ENCODE measurements around the gene FBXW12. TPM values are rescaled to one million over a fixed set of nuclear protein-coding genes. Genes with fewer than 3 reads are reported as not detected.
"Not testable (repeated sequence)": the region's sequence is repeated elsewhere in the genome, so short reads cannot be mapped to it uniquely, and the experiment has no call there.

Gene FBXW12, protein sequence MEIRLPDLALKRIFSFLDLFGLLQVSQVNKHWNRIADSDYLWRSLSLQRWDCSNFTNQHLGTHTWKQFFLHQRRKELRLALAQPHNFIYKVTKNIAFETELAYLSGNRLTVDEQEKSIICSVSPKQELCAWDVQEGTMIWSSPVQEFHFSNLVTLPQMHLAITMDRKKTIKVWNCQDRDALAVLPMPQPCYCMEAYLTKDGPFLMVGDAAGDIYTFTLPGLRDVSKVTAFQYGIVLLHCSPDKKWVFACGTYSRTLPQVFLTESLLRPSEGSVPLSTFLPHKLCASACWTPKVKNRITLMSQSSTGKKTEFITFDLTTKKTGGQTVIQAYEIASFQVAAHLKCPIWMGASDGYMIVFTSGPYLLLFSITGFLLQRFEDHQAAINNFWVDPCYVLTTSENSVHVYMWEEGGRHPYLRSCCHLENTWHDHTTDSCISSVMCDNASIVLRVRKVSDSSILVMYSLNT
- total RNA-seq (ENCODE audit: low replicate concordance) = 0.82 and 1.4 TPM in 2 replicates

DNA sequence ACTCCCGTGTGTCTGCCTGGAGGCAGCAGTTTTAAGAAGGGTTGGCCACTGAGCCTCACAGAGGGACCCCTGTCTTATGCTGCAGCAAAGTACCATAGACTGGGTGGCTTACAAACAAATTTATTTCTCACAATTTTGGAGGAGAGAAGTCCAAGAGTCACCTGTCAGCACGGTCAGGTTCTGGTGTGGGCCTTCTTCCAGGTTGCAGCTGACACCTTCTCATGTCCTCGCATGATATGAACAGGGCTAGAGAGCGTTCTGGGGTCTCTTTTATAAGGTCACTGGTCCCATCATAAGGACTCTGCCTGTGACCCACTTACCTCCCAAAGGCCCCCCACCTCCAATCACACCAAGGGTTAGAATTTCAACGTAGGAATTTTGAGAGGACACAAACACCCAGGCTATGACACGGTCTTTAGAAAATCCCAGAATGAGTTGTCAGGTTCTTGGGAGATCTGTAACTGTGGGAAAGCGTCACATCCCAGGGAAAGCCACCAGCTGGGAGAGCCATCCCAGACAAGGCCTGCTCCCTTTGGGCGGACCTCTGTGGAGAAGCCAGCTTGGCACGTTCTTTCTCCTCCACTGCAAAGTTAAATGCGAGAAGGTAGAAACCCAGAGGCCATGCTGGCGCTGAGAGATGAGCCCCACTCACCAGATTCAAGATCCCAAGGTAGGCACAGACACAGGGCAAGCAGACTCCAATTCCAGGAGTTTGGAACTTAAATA lies at the start of gene FBXW12:
TSS of gene FBXW12 (plus strand) at position 569 of the 726 bp plus-strand sequence. CDS start 549 bp downstream, outside the sequence.
- Histone ChIP-seq H3K4me2 (peak within 1 kb of the TSS; percentile 56), H3K9me3 (ENCODE audit: low read depth) (no peaks in the 10 kb centered on the region), H3K27ac (peak within 1 kb of the TSS; percentile 13), H3K36me3 (no peaks in the 10 kb centered on the region), H3F3A (ENCODE audit: low read depth) (peaks cover 17% of the 10 kb centered on the region), H3K79me2 (ENCODE audit: low read depth) (no peaks in the 10 kb centered on the region), H3K9ac (no peak within 1 kb of the TSS), H3K4me1 (peaks cover 27% of the 10 kb centered on the region), H4K20me1 (ENCODE audit: low read depth) (no peaks in the 10 kb centered on the region), H2AFZ (replicated peaks) (peak within 1 kb of the TSS; percentile 17), H3K27me3 (no peaks in the 10 kb centered on the region), H3K4me3 (no peak within 1 kb of the TSS)
- H3K27me3 Mint-ChIP-seq (ENCODE audit: insufficient read depth, low read depth) = no peaks in the 10 kb centered on the region
- DNase-seq (ENCODE audit: low spot score) = no peak
- H3K4me3 Mint-ChIP-seq = no peak within 1 kb of the TSS
- no peak within 1 kb of the TSS for H3K27ac Mint-ChIP-seq
- TF ChIP-seq EZH2 (IDR thresholded peaks at IDR 0.05) (no peak), EZH2phosphoT487 (IDR thresholded peaks at IDR 0.05) (no peak)
- TF ChIP-seq, protein P1, sequence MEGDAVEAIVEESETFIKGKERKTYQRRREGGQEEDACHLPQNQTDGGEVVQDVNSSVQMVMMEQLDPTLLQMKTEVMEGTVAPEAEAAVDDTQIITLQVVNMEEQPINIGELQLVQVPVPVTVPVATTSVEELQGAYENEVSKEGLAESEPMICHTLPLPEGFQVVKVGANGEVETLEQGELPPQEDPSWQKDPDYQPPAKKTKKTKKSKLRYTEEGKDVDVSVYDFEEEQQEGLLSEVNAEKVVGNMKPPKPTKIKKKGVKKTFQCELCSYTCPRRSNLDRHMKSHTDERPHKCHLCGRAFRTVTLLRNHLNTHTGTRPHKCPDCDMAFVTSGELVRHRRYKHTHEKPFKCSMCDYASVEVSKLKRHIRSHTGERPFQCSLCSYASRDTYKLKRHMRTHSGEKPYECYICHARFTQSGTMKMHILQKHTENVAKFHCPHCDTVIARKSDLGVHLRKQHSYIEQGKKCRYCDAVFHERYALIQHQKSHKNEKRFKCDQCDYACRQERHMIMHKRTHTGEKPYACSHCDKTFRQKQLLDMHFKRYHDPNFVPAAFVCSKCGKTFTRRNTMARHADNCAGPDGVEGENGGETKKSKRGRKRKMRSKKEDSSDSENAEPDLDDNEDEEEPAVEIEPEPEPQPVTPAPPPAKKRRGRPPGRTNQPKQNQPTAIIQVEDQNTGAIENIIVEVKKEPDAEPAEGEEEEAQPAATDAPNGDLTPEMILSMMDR (IDR thresholded peaks at IDR 0.05) = no peak
- H3K9me3 Mint-ChIP-seq = no peaks in the 10 kb centered on the region
- peaks cover 9% of the 10 kb centered on the region for H3K4me1 Mint-ChIP-seq
- no peaks in the 10 kb centered on the region for H3K36me3 Mint-ChIP-seq

DNA sequence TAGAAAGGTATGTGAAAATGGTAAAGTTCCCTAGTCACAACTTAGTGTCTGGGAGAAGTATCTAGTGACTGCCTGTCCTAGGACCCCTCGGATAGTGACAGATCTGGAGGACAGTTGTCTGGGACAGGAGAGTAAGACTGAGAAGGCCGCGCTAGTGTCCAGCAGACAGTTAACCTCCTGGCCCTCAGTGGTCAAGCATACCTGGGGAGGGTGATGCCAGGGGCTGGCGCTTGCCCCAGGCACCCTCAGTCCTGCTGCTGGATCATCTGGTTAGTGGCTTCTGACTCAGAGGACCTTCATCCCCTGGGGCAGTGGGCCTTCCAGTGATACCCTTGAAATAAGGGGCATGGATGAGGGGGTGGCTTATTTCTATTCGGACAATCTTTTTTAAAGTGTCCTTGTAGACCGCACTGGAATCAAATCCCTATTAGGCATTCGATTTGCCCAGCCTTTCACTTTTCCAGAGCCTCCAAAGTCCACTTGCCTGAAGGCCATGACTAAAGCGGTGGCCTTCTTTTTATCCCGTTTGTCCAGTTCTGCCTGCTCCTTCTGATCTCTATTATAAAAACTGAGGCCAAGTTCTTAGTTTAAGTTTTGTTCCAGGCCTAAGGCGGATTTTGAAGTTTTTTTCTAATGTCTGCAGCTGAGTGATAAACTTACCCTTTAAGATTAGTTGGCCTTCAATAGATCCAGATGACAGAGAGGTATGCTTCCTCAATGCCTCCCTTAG lies 40.1 kb upstream of the FBXW12 start:
- H3K36me3 Mint-ChIP-seq; H3K4me2 ChIP-seq; H4K20me1 ChIP-seq (ENCODE audit: low read depth); H3K4me3 ChIP-seq; H3K36me3 ChIP-seq; H3K27ac ChIP-seq; H3K9me3 Mint-ChIP-seq; H3K27me3 Mint-ChIP-seq (ENCODE audit: insufficient read depth, low read depth); H3K27ac Mint-ChIP-seq; H3K27me3 ChIP-seq; H3K4me3 Mint-ChIP-seq; H3K4me1 ChIP-seq; H3K9me3 ChIP-seq (ENCODE audit: low read depth); H3K9ac ChIP-seq; H2AFZ ChIP-seq (replicated peaks); DNase-seq (ENCODE audit: low spot score); H3K79me2 ChIP-seq (ENCODE audit: low read depth); H3F3A ChIP-seq (ENCODE audit: low read depth): not testable (repeated sequence)
- H3K4me1 Mint-ChIP-seq = peaks cover 16% of the 10 kb centered on the region

DNA sequence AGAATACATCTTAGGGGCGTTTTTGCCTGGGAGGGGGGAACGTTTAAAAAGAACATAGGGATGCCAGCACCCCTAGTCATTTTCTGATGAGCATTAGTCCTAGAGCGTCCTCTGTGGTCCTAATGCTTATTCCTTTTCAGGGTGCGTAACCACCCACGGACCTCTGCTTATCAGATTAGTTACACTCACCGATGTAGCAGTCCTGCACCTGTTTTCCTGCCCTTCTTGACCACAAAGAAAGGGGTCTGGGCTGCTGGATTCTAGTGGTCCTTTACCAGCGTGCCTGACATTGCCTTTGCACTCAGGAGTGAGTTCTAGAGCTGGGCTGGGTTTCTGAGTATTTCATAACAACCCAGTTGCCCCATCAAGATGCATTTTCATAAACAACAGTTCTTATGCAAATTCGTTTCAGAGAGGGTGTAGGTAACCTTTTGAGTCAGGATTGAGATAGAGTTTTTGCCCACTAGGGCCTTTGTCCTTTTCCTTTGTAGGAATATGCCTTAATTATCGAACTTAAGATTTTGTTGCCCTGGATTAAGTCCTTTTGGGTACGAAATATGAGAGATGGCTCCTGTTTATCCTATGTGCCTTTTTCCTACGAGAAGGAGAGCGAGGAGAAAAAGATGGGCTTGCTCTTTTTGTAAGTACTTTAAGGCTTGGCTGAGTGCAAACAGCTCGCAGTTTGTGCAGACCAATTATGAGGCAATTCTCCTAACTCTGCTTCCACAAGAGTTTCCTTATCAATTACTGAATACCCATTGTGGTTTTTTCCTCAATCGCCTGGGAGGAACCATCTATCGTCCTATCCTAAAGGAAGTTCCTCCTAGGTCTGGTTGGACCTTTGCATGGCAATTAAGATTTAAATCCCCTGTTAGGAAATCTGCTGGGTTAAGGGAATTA lies 38.4 kb upstream of the FBXW12 start, which contains the start of gene SPINK8:
TSS of gene SPINK8 (minus strand) at position 316 of the 900 bp plus-strand sequence. CDS start 5,320 bp downstream, outside the sequence.
- not testable (repeated sequence) for H3K4me3 Mint-ChIP-seq; H3K4me3 ChIP-seq; H3K9me3 ChIP-seq (ENCODE audit: low read depth); H4K20me1 ChIP-seq (ENCODE audit: low read depth); H3K27me3 Mint-ChIP-seq (ENCODE audit: insufficient read depth, low read depth); H3K27me3 ChIP-seq; H3K36me3 Mint-ChIP-seq; H3F3A ChIP-seq (ENCODE audit: low read depth); H3K4me1 ChIP-seq; H3K27ac ChIP-seq; H3K9me3 Mint-ChIP-seq; H3K4me2 ChIP-seq; H2AFZ ChIP-seq (replicated peaks); H3K9ac ChIP-seq; H3K79me2 ChIP-seq (ENCODE audit: low read depth); H3K27ac Mint-ChIP-seq; DNase-seq (ENCODE audit: low spot score); H3K36me3 ChIP-seq
- H3K4me1 Mint-ChIP-seq = peaks cover 16% of the 10 kb centered on the region

All from neural progenitor cell (in vitro differentiated cells).